OCI-M1 (cell line): ENCODE results near the gene COMMD7.
A peak's percentile ranks its signal among the peaks of the same experiment; 100 is the strongest.

Experiments
- DNase-seq: peaks from one replicate; lab custom pipeline; 2025; lab: John Stamatoyannopoulos, UW

The COMMD7 gene

DNA sequence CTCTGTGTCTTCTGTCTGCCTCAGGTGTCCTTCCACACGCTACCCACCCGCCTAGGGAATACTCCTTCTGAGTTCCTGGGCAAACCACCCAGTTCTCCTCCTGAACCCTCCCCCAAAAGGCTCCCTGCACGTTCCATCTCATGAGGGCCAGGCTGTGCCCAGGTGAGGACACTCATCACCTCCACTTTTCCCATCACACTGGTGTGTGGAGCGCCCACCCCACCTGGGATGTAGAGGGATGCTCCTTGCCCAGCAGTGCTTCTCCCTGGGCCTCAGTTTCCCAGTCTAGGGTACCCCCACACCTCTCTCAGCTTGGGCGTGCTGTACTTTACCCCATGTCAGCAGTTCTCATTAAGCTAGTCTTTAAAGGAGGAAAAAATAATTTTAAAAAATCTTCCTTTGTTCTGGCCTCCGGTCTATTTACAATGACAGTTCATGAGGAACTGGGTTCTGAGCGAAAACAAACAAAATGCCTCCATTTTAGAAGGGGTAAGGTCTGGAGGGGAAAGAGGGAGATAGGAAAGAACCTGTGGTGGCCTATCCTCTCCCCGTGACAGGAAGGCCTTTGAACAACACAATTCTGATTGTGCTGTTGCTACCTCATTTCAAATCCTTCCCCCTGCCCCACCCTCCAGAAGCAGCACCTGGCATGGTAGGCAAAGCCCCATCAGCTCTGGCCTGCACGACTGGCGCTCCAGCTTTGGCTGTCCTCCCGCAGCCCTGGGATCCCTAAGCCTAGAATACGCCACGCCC is 67.9 kb downstream of the COMMD7 start:
- no peak for DNase-seq

DNA sequence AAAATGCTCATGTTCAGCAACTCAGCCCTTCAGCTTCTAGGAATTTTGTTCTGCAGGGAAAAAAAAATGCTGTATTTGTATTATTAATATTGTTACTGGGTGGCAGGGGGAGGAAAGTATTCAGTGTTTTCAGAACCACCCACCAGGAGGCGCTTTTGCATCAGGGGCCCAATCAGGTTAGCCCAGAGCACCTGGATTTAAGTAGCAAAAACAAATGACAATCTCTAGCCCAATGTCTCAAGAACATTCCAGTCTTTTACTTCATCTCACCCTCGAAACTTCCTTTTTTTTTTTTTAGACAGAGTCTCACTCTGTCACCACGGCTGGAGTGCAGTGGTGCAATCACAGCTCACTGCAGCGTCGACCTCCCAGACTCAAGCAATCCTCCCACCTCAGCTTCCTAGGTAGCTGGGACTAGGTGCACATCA is 68.9 kb downstream of the COMMD7 start:
- DNase-seq, result peak; percentile 85

DNA sequence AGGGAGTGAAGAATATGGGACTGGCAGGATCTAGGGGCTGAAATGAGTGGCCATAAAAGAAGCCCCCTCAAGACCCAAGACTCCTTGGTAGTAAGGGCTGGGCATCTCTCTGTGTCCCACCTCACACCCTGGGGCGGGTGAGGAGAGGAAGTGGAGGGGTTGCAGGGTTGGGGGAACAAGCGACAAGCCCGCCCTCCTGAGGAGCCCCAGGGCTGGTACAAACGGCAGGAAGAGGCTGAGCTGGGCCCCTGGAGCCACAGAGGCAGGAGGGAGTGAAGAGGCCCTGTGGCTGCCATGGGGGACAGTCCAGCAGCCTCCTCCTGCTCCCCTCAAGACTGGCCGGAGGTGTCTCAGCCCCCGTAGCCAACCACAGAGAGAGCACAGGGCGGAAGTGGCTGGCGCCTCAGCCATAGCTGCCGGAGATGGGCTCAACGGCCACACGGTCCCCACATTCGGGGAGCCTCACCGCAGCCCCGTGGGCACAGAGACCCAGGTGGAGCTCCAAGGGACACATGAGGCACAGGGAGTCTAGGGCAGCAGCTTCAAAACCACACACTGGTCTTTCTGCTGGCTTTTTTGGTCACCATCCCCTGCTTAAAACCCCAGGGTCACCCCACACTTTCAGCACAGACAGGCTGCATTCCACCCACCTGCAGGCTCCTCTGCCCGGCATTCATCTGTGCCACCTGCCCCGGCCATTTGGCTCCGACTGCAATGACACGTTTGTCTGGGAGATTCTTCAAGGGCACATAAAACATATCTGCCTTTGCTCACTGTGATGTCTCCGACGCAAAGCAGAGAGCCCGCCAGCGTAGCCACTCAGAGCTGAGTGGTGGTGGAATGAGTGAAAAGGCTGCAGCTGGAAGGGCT is 70.0 kb downstream of the COMMD7 start:
- DNase-seq, result peak; percentile 45

- DNase-seq, result peak; percentile 88
Observed at GRCh38 chr20:32672394-32672981, 70.8 kb downstream of the COMMD7 start.

- DNase-seq, result no peak
Observed at GRCh38 chr20:32670773-32671455, 72.4 kb downstream of the COMMD7 start.

DNA sequence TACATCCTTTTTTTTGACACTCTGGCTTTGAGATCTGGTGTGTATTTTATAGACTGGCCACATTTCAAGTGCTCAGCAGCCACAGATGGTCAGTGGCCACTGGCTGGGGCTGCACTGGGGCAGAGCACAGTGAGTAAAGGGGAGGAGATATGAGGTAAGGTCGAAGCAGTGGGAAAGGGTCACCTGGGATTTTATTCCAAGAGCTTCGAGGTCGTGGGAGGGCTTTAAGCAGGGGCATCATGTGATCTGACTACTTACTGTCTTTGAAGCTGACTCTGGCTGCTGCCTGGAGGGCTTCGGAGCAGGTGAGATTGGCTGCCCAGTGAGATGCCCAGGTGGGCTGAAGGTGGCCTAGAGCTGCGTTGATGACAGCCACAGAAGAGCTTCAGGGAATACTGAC is 76.2 kb downstream of the COMMD7 start:
- no peak for DNase-seq

DNA sequence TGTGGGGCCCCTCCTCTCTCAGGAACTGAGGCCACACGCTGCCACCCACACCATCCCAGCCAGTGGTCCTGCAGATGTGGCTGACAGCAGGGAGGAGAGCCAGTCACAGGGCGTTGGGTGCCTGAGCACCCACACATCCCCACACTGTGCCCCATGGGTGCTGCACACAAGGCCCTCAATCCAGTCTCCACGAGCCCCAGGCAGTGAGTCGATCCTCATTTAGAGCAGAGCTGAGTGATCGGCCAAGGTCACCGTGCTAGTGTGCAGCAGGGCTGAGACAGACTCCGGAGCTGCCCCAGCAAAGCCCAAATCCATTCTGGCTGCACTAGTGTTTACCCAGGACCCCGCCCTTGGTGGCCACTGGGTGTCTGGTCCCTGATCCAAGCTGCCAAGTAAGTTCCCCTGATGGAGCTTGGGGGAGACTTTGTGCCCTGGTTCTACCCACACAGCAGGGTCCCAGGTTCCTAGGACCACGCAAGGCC is 78.5 kb downstream of the COMMD7 start:
- no peak for DNase-seq

DNA sequence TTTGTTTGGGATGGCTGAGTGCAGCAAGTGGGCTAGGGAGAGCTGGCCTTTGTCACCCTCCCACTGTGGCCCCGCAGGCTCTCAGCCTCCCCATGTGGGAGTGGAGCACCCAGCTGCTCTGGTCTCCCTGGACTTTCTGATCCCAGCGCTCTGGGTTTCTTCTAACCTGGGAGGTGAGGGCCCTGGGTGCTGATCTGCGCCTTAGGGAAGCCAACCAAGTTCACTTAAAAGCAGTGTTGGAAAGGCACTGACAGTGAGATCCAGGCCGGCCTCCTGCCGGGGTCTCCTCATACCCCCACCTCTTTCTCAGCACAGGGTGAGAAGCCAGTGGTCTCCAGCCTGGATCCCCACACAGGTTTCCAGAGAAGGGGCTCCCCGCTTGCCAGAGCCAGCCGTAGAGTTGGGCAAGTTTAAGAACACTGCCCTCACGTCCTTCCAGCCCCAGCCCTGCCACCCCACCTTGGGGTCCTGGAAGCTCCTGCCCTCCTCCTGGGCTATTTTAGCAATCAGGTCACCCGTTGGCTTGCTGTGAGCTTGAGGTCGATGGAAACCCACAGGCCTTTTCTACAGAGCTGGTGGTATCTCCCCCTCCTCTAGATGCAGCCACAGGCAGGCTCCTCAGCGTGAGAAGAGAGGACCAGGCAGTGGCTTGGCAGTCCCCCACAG is 79.1 kb downstream of the COMMD7 start:
- DNase-seq, result no peak

- DNase-seq, result no peak
Observed at GRCh38 chr20:32663335-32664011, 79.8 kb downstream of the COMMD7 start.

DNA sequence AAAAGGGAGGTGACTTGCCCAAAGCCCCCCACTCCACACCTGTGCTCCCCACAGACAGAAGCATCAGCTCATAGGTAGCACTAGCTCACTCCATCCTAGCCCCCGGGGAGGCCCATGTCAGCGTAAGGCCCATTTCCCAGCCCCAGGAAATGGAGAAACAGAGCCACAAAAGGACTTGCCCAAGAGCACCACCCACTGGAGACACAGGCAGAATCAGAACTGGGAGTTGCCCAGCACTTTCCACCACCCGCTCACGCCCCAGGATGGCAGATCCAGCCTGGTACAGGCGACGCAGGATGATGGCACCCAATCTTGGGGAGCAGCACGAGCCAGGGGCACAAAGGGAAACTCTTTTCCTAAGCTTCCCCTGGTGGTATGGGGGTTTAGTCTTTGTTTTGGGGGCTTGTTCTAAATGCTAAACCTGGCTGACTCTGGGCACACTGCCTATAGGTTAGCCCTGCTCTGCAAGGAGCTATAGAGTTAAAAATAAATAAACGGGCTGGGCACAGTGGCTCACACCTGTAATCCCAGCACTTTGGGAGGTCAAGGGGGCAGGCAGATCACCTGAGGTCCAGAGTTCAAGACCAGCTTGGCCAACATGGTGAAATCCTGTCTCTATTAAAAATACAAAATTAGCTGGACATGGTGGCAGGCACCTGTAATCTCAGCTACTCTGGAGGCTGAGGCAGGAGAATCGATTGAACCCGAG is 81.3 kb downstream of the COMMD7 start:
- DNase-seq, result no peak

DNA sequence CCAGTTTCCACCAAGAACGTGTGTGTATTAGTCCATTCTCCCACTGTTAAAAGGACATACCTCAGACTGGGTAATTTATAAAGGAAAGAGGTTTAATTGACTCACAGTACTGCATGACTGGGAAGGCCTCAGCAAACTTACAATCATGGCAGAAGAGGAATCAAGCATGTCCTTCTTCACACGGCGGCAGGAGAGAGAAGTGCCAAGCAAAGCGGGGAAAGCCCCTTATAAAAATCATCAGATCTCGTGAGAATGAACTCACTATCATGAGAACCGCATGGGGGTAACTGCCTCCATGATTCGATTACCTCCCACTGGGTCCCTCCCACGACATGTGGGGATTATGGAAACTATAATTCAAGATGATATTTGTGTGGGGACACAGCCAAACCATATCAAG is 82.6 kb downstream of the COMMD7 start:
- no peak for DNase-seq

GRCh38 chr20:32656827-32657226 is 86.4 kb downstream of the COMMD7 start:
- DNase-seq, result no peak

DNA sequence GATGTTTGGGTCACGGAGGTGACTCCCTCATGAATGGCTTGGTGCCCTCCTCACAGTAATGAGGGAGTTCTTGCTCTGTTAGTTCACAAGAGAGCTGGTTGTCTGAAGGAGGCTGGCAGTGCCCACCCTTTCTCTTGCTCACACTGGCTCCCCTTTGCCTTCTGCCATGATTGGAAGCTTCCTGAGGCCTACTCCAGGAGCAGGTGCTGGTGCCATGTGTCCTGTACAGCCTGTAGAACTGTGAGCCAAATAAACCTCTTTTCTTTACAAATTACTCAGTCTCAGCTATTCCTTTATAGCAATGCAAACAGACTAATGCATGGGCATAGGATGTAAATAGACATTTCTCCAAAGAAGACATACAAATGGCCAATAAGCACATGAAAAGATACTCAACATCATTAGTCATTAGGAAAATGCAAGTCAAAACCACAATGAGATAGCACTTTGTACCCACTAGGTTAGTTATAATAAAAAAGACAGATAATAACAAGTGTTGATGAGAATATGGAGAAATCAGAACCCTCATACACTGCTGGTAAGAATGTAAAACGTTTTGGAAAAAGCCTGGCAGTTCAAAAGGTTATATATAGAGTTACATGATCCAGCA is 87.3 kb downstream of the COMMD7 start:
- DNase-seq, result peak; percentile 36

- peak; percentile 94 for DNase-seq
Observed at GRCh38 chr20:32652739-32653526, 90.3 kb downstream of the COMMD7 start.
